ENCODE data around the gene PTPRN2.
"Not testable (repeated sequence)": the region's sequence is repeated elsewhere in the genome, so short reads cannot be mapped to it uniquely, and the experiment has no call there.

Gene PTPRN2

DNA sequence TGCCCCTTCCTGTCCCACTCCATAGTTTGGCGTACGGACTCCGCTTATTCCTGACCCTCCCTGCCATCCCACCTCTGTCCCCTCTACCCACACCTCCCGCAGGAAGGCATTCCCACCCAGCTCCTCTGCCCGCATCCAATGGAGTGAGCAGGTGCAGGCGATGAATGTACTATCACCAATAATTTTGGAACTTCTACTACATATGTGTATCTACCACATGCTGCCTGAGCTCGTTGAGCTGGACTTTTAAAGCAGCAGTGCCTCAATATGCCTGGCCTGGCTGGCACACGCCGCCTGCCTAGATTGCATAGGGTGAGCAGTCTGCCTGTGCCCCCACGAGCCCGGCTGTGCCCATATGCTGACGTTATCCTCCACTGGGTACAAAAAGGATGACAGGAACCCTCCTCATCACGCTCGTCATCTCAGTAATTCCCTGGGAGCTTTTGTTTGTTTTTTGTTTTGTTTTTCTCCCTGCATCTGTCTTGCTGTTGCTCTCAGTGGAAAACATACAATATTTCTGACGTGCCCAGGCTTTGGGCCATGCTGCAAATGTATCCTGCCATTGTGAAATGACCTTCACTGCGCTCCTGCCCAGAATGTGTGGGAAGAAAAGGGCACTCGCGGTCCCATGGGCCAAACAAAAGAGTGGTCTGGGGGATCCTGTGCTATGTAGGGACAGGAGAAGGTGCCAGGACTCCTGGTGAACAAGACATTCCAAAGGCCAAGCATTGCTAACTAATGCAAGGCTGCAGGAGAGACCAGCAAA is 302.8 kb downstream of the PTPRN2 start:
- no peak for DNase-seq

DNA sequence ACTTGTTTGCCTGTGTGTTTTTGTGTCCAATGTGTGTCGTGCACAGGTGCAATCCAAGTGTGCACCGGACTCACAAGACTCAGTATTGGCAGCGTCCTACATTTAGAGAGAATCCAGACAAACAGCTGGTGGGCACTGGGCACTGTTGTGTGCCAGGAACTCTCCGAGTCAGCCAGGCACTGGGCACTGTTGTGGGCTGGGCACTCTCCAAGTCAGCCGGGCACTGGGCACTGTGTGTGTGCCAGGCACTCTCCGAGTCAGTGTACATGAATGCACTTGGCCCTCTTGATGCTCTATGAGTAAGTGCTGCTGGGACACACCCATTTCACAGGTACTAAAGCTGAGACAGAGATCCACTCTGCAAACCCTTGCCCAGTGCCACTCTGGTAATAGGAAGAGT is 303.5 kb downstream of the PTPRN2 start:
- no peak for DNase-seq

DNA sequence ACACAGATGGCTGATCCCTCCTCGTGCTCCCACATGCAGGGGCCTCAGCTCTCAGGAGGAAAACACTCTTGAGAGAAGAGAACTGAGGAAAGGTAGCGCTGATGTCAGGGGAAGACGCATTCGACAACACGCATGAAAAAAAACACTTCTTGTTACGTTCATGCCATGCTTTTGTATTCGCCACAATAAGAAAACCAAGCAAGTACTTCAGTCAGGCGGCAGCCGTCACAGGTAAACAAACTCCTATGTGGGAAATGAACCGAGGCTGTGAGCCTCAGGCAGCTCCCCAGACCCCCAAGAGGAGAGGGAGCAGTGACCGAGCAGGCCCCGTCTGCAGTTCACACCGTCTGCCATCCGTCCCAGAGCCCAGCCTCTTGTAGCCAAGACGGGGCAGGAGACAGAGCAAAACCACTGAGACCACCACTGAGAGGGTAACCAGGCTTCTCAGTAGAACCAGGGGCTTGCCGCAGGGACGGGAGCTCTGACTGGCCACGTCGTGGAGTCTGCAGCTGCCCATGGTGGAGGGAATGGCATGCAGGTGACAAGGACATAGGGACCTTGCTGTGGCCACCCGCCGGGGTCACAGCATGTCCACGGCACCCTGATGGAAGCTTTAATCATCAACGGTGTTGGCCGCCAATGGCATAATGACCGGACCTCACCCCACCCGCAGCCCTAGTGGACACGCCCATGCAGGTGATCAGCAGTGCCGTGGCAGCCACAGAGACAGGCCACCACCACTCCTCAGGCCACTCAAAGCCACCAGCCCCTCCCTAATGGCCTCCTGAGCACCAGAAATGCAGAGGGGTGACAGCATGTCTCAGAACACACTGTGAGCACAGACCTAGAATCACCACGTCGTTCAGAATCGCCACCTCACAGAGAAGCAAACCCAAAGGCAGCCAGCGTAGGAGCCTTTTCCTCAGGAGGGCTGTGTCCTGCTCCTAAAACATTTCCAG is 304.3 kb downstream of the PTPRN2 start:
- DNase-seq: no peak

- no peak for DNase-seq
Measured at GRCh38 chr7:158282461-158283001, 305.1 kb downstream of the PTPRN2 start.

DNA sequence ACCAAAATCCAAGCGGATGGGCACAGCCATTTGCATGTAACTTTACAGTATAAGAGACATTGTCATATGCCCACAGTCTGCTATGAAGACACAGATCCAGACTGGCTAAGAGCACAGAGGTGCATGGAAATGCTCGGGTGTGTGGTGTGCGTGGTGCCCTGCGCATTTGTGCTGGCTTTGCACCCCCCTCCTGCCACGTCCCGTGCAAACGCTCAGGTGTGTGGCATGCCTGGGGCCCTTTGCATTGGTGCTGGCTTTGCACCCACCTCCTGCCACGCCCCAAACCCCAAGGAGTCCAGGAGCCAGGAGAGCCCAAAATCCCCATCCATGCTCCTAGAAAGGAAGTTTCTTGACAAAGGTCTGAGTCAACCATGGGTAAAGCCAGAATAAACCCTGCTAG is 306.2 kb downstream of the PTPRN2 start:
- DNase-seq: no peak

DNA sequence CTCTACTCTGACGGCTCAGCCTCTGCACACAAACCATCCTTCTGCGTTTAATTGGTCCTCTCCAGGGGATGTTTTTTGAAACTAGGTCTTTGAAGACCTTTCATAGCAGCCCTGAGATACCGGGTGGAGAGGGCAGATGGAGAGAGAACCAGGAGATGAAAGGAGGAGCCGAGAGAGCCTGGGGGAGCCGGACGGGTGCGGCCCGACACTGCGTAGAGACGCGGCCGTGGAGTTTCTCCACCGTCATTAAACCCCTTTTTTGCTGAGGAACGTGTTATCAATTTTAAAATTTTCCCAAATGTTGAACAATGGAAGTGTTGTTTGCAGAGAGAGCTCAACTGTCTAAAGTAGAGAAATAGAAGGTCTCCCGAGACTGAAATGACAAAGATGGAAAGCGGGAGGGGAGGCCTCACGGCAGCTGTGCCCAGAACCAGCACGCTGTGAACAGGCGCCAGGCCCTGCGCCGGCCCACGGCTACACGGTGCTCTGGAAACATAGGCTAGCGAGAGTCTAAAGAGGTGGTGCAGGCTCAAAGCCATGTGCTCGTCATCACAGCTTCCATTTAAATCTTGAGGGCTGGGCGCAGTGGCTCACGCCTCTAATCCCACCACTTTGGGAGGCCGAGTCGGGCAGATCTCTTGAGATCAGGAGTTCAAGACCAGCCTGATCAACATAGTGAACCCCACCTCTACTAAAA is 307.0 kb downstream of the PTPRN2 start:
- DNase-seq: no peak

GRCh38 chr7:158279539-158280447 is 307.8 kb downstream of the PTPRN2 start:
- DNase-seq: no peak

- no peak for DNase-seq
Measured at GRCh38 chr7:158278745-158279320, 308.8 kb downstream of the PTPRN2 start.

GRCh38 chr7:158277219-158278141 is 310.1 kb downstream of the PTPRN2 start:
- DNase-seq: no peak

DNA sequence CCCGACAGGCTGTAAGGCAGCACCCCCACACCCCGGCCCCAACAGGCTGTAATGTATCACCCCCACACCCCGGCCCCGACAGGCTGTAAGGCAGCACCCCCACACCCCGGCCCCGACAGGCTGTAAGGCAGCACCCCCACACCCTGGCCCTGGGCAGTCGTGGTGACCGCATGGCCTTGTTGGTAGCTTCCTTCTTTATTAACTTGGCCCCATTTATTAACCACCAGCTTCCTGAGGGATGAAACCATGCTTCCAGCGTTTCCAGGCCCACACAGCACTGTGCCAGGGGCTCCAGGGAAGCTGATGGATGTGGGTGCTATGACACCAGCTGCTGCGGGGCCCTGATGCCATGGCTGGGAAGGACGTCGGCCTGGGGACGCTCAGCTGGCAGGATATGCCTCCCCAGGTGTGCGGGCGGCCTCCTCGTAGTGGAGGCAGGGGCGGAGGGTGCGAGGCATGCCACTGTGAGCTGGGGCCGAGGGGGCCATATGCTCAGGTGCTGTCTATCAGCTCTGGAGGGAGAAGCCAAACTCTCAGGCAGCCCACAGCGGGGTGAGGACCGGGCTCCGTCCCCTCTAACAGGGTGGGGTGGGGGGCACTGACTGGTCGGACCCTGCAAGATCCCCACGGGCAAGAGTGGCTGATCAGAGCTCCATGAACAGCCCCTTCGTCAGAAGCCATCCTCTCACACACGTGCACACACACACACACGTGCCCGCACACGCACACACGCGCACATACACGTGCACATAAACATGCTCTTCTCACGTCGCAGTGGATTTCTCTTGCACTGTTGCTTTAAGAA is 311.0 kb downstream of the PTPRN2 start:
- DNase-seq: no peak

DNA sequence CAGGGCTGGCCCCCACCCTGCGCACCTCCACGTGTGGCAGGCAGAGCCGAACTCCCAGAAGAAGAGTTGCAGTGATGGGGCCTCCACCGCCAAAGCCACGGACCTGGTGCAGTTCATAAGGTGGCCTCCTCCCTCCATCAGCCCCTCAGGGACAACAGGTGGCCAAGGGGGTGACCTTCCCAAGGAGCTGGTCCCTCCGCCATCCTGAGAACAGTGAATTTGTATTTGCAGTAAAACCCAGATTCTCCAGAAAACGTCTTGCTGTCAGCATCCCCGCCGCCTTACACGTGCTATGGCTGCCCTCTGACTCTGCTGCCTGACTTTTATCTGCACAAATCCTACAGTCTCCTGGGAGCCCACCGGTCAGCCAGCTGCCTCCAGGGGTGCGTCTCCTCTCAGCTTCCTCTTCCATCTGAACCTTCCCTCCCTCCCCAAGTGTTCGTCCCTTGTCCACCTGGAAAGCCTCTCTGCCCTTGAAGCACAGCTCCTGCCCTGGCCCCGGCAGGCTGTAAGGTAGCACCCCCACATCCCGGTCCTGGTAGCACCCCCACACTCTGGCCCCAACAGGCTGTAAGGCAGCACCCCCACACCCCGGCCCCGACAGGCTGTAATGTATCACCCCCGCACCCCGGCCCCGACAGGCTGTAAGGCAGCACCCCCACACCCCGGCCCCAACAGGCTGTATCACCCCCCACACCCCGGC is 311.8 kb downstream of the PTPRN2 start:
- no peak for DNase-seq

DNA sequence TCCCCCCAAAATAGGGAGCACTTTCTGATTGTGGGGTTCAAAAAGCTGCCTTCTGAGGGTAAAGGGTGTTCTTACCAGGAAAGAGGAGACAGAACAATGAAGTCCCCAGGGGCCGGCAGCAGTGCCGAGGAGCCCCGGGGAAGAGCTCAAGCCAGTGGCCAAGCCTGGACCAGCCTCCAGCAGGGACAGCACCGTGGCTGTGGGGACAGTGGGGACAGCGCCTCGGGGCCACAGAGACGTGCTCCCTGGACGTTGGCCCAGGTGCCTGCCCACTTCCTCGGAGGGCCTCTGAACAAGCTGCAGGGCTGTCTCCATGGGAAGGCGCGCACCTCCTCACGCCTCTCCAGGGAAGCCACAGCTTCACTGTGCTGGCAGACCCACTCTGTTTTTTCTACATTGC is 312.6 kb downstream of the PTPRN2 start:
- DNase-seq: no peak

GRCh38 chr7:158274404-158274811 is 313.2 kb downstream of the PTPRN2 start:
- DNase-seq: no peak

DNA sequence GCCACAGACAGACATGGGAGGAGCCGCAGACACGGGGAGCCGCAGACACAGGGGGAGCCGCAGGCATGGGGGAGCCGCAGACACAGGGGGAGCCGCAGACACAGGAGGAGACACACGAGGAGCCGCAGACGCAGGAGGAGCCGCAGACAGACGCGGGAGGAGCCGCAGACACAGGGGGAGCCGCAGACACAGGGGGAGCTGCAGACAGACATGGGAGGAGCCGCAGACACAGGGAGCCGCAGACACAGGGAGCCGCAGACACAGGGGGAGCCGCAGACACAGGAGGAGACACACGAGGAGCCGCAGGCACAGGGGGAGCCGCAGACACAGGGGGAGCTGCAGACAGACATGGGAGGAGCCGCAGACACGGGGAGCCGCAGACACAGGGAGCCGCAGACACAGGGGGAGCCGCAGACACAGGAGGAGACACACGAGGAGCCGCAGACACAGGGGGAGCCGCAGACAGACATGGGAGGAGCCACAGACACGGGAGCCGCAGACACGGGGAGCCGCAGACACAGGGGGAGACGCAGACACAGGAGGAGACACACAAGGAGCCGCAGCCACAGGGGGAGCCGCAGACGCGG is 313.8 kb downstream of the PTPRN2 start:
- DNase-seq: not testable (repeated sequence)

DNA sequence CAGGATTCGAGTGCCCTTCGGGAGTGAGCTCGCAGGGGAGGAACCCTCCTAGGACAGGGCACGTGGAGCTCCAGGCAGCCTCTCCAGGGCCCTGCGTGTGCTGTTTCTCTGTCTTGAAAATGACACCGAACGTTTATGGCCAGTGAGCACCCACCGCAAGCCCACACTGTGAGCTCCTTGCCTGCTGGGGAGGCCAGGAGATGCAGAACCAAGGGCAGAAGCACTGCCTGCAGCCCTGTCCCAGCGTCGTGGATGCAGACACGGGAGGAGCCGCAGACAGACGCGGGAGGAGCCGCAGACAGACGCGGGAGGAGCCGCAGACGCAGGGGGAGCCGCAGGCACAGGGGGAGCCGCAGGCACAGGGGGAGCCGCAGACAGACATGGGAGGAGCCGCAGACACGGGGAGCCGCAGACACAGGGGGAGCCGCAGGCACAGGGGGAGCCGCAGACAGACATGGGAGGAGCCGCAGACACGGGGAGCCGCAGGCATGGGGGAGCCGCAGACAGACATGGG is 314.4 kb downstream of the PTPRN2 start:
- DNase-seq: no peak

DNA sequence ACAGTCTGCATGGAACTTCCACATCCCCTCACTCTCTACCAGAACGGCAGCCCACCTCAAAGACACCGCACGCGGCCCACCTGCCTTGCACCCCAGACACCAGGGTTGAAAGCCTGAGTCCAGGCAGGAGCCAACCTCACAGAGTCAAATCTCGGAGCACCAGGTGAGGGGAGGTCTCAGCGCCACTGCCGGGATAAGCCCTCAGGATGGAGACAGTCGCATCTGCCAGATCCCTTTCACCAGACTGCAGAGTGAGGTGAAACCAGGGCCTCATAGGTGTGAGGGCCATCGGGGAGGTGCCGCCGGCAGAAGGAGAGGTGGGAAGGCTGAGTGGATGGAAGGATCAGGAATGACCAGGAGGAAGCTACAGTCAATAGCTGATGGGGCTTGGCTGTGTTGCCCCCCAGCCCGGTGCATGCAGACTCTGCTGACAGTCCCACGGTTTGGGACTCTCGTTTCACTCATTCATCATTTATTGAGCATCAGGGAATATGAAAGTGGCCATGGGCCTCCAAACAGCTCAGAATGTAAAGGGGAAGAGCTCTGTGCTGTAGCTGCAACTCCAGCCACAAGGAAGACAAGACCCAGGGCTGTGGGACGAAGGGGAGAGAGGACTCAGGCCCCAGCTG is 315.0 kb downstream of the PTPRN2 start:
- no peak for DNase-seq

- no peak for DNase-seq
Measured at GRCh38 chr7:158272091-158272490, 315.5 kb downstream of the PTPRN2 start.

DNA sequence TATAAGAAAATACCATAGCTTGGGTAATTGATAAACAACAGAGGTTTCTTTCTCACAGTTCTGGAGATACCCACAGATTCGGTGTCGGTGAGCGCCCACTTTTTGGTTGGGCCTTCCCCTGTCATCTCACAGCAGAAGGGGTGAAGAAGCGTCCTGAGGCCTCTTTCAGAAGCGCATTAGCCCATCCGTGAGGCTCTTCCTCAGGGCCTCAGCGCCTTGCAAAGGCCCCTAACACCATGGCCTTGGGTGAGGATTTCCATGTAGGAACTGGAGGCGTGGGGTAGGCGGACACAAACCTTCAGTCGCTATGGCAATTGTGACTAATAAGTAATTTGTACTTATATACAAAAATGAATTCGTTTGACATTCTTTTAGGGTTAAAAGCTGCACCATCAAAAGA is 316.0 kb downstream of the PTPRN2 start:
- no peak for DNase-seq
